ENCODE data around the gene ARHGEF16. TPM values are rescaled to one million over a fixed set of nuclear protein-coding genes. Genes with fewer than 3 reads are reported as not detected.

ARHGEF16 gene
- total RNA-seq, 2 donors from 2014 or later, result 0.10 TPM; not detected in 1

- peaks cover 24% of the 10 kb centered on the region for H3K27me3 Mint-ChIP-seq
- ATAC-seq (no peak), DNase-seq (no peak)
- H3K27ac Mint-ChIP-seq, result no peak overlapping the region
- H3K4me3 Mint-ChIP-seq, result no peak overlapping the region
- H3K9me3 ChIP-seq (ENCODE audit: control insufficient read depth, low read length, poor library complexity, severe bottlenecking), result no peaks in the 10 kb centered on the region
- peaks cover 2% of the 10 kb centered on the region for H3K4me1 Mint-ChIP-seq
- no peaks in the 10 kb centered on the region for H3K36me3 Mint-ChIP-seq (ENCODE audit: low read depth)
These were observed 4.1 kb upstream of the ARHGEF16 start for GRCh38 chr1:3450202-3450863.

DNA sequence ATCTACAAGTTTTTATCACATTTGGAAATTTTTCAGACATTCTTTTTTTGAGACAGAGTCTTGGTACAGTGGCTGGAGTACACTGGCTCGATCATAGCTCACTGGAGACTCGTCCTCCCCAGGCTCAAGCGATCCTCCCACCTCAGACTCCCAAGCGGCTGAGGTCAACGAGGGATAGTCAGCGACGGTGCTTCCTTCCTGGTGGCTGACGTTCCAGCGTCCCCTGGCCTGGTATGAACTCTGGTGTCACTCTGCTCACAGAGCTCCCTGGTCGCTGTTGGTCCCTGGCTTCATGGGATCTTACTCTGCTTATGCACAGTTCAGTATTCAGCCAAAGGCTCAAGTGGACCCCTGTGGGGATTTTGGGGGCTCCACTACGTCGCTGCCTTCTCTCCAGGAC, 3.5 kb upstream of the ARHGEF16 start:
- Mint-ChIP-seq H3K4me3 (no peak overlapping the region), H3K4me1 (peaks cover 2% of the 10 kb centered on the region), H3K27me3 (peaks cover 24% of the 10 kb centered on the region), H3K27ac (no peak overlapping the region), H3K36me3 (ENCODE audit: low read depth) (no peaks in the 10 kb centered on the region)
- H3K9me3 ChIP-seq (ENCODE audit: control insufficient read depth, low read length, poor library complexity, severe bottlenecking), result no peaks in the 10 kb centered on the region
- DNase-seq, result no peak
- ATAC-seq, result no peak

DNA sequence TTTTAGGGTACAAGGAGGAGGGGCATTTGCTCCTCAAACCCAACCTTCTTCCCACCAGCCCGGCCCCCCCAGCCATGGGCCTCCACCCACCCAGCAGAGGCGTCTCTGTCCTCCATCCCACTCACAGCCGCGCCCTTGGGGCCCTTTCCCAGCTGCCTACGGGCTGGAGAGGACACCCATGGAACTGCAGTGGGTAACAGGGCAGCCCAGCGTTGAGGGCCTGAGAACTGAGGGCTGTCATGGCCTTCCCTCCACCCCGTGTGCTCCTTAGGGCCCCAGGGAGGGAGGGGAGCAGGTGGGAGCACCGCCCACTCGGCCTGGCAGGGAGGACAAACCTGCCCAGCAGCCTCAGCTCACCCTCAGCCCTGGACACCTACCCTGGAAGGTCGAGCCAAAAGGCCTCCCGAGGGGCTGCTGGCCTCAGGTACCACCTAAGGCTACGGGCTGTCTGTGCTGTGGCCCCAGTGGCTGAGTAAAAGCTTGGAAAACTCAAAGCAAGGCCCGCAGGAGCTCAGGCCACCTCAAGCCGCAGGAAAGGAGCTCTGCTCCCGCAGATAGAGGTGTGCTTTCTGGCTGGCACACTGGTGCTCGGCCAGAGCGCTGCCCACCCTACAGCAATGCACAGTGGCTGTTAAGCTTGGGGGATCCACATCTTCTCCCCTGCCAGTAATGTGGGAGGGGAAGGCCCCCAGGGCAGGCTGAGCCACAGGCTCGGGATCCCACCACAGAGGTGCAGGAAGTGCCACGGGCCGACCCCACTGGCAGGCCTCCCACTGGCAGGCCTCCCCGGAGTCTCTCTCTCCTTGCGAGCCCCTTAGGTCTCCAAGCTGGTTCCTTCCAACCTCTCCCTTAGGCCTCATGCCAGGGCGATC, 2.2 kb upstream of the ARHGEF16 start:
- H3K27me3 Mint-ChIP-seq, result peaks cover 24% of the 10 kb centered on the region
- peak overlapping the region; percentile 56 for H3K4me3 Mint-ChIP-seq
- H3K27ac Mint-ChIP-seq, result no peak overlapping the region
- ATAC-seq, result no peak
- DNase-seq, result no peak
- H3K36me3 Mint-ChIP-seq (ENCODE audit: low read depth), result no peaks in the 10 kb centered on the region
- peaks cover 2% of the 10 kb centered on the region for H3K4me1 Mint-ChIP-seq
- H3K9me3 ChIP-seq (ENCODE audit: control insufficient read depth, low read length, poor library complexity, severe bottlenecking), result no peaks in the 10 kb centered on the region

DNA sequence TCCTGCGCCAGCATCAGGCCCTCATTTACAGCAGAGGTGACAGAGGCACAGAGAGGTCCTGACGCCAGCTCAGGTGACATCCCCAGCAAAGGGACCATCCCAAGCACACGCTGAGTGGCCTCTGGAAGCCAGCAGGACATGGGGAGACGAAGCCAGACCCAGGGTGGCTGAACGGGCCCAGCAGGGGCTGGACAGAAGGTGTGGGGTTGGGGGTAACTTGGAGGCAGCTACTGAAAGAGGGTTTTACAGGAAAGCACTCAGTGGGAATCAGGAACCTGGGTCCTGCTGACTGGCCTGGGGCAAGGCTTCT, 1.6 kb upstream of the ARHGEF16 start:
- DNase-seq (no peak), ATAC-seq (no peak)
- H3K27me3 Mint-ChIP-seq, result peaks cover 24% of the 10 kb centered on the region
- H3K36me3 Mint-ChIP-seq (ENCODE audit: low read depth), result no peaks in the 10 kb centered on the region
- H3K9me3 ChIP-seq (ENCODE audit: control insufficient read depth, low read length, poor library complexity, severe bottlenecking), result no peaks in the 10 kb centered on the region
- peaks cover 2% of the 10 kb centered on the region for H3K4me1 Mint-ChIP-seq
- peak overlapping the region; percentile 56 for H3K4me3 Mint-ChIP-seq
- no peak overlapping the region for H3K27ac Mint-ChIP-seq

GRCh38 chr1:3453203-3453761, 1.2 kb upstream of the ARHGEF16 start:
- no peaks in the 10 kb centered on the region for H3K9me3 ChIP-seq (ENCODE audit: control insufficient read depth, low read length, poor library complexity, severe bottlenecking)
- peak overlapping the region; percentile 80 for H3K4me3 Mint-ChIP-seq
- ATAC-seq (peak; percentile 87), DNase-seq (peak; percentile 48 to 75 (median 55))
- no peak overlapping the region for H3K27ac Mint-ChIP-seq
- H3K36me3 Mint-ChIP-seq (ENCODE audit: low read depth), result no peaks in the 10 kb centered on the region
- H3K4me1 Mint-ChIP-seq, result peaks cover 2% of the 10 kb centered on the region
- peaks cover 24% of the 10 kb centered on the region for H3K27me3 Mint-ChIP-seq

DNA sequence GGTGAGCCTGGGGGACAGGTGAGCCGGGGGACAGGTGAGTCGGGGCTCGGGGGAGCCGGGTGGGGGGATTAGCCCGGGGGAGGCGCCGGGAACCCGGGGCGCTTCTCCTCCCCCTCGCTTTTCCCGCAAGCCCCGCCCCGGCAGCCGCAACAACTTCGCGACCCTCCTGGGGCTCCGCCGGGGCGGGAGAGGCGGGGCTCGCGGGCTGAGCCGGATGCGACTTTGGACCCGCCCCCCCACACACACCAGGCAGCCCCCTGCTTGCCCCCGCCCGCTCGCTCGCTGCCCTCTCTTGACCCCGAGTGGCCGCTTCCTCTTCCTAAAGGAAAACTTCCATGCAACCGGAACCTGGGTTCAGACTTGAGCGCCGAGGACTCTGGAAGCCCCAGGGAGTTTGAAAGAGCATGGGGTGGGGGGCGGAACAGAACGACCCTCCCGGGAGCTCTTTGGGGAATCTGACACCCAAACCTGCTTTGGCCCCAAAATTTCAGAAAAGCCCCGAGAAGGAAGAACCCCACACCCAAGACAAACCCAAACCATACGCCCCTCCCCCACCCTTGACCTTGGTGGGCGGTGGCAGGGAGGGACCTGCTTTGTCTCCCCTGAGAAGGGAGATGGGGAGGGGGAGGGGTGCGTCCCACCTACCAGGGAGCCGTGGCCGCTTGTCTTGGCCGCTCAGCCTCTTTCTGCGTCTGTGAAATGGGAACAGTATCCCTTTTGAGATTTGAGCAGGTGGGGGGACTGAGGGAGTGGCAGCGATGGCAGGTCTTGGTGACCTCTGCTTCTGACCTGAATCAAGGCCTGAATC, 550 bp downstream of the ARHGEF16 start:
- DNase-seq (no peak), ATAC-seq (peak; percentile 22)
- H3K36me3 Mint-ChIP-seq (ENCODE audit: low read depth), result no peaks in the 10 kb centered on the region
- H3K4me1 Mint-ChIP-seq, result peaks cover 8% of the 10 kb centered on the region
- no peaks in the 10 kb centered on the region for H3K9me3 ChIP-seq (ENCODE audit: control insufficient read depth, low read length, poor library complexity, severe bottlenecking)
- H3K27ac Mint-ChIP-seq, result no peak overlapping the region
- peaks cover 14% of the 10 kb centered on the region for H3K27me3 Mint-ChIP-seq
- H3K4me3 Mint-ChIP-seq, result peak overlapping the region; percentile 78

GRCh38 chr1:3455670-3456448, 1.4 kb downstream of the ARHGEF16 start:
- ATAC-seq (no peak), DNase-seq (no peak)
- Mint-ChIP-seq H3K4me3 (peak overlapping the region; percentile 78), H3K27ac (no peak overlapping the region), H3K4me1 (peaks cover 8% of the 10 kb centered on the region), H3K36me3 (ENCODE audit: low read depth) (no peaks in the 10 kb centered on the region), H3K27me3 (peaks cover 7% of the 10 kb centered on the region)
- no peaks in the 10 kb centered on the region for H3K9me3 ChIP-seq (ENCODE audit: control insufficient read depth, low read length, poor library complexity, severe bottlenecking)

DNA sequence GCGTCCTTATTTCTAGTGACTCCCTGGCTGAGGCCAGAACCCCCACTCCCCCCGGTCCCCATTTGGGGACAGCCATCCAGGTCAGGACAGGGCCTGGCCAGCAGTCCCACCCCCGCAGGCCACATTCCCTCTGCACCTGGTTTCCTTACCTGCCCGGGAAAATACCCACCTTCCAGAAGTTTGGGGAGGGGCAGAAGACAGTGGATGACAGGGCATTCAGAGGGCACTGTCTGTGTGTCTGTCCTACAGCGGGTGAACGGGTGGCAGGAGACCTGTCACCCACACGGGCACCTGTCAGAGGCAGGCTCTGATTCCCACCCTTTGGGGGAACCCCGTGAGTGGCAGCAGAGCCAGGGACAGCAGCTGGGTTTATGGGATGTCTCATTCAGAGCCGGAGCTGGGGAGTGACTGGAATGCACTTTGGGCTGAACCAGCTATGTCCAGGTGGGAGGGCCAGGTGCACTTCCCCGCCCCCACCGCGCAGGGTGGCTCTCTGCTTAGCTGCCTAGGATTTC, 2.0 kb downstream of the ARHGEF16 start:
- no peak for ATAC-seq
- DNase-seq, result no peak
- peaks cover 8% of the 10 kb centered on the region for H3K4me1 Mint-ChIP-seq
- peaks cover under 1% of the 10 kb centered on the region for H3K27me3 Mint-ChIP-seq
- H3K9me3 ChIP-seq (ENCODE audit: control insufficient read depth, low read length, poor library complexity, severe bottlenecking), result no peaks in the 10 kb centered on the region
- no peak overlapping the region for H3K27ac Mint-ChIP-seq
- no peaks in the 10 kb centered on the region for H3K36me3 Mint-ChIP-seq (ENCODE audit: low read depth)
- peak overlapping the region; percentile 12 for H3K4me3 Mint-ChIP-seq

GRCh38 chr1:3456964-3457909, 2.8 kb downstream of the ARHGEF16 start:
- Mint-ChIP-seq H3K4me3 (no peak overlapping the region), H3K27me3 (no peaks in the 10 kb centered on the region), H3K4me1 (peaks cover 10% of the 10 kb centered on the region), H3K36me3 (ENCODE audit: low read depth) (no peaks in the 10 kb centered on the region), H3K27ac (no peak overlapping the region)
- ATAC-seq (no peak), DNase-seq (no peak)
- no peaks in the 10 kb centered on the region for H3K9me3 ChIP-seq (ENCODE audit: control insufficient read depth, low read length, poor library complexity, severe bottlenecking)

DNA sequence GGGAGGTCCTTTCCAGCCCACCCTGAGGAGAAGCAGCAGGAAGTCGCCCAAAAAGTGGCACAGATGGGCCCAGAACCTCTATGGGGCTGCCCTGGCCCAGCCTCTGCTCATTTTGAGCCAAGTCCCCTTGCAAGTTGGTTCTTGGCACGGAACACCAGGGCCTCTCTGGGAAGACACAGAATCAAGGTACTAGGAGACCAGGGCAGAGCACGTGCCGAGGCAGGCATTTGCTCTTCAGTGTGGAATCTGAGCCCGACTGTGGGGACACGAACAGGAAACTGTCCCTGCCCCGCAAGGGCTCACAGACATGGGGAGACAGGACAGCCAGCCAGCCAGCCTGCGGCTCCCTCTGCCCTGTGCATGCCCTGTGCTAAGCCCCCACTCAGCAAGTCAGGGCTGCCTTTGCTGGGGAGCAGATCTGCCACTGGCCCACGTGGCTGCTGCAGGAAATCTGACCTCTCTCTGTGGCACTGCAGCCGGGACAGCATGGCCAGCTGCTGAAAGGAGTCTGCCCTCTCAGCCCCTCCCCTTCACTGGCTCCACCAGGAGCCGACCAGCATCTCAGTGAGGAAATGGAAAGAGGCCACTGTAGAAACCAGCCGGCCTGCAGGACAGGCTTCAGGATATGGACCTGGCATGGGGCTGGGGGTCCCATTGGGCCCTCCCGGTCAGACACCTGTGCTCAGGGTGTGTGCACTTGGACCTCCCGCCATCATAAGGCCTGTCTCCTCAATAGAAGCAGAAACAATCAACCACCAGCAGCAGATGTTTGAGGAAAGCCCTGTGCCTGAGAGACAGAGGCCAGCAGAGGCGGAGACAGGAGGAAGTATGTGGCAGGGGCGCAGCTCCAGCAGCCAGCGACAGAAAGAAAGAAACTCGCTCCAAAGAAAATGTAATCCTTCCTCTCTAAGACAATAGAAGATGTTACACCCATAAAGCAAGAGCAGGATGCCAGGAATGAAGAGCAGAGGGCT, 3.7 kb downstream of the ARHGEF16 start:
- no peaks in the 10 kb centered on the region for H3K27me3 Mint-ChIP-seq
- DNase-seq, result no peak
- no peak overlapping the region for H3K4me3 Mint-ChIP-seq
- H3K9me3 ChIP-seq (ENCODE audit: control insufficient read depth, low read length, poor library complexity, severe bottlenecking), result no peaks in the 10 kb centered on the region
- H3K36me3 Mint-ChIP-seq (ENCODE audit: low read depth), result no peaks in the 10 kb centered on the region
- H3K27ac Mint-ChIP-seq, result peak overlapping the region; percentile 79
- peaks cover 9% of the 10 kb centered on the region for H3K4me1 Mint-ChIP-seq
- ATAC-seq, result no peak

Measured in T-helper 17 cell (primary cell).